Type B pancreatic cell (in vitro differentiated cells): Measurements from ENCODE around the gene CFAP57. TPM values are rescaled to one million over a fixed set of nuclear protein-coding genes. Genes with fewer than 3 reads are reported as not detected.

ENCODE experiments used
- DNase-seq: peaks from one replicate; pipeline ENCODE4 v3.0.0; 2021; ENCODE audit warnings: mixed read lengths; ENCODE audit not compliant: unreplicated experiment; ENCODE audit errors: extremely low spot score
- H3K27ac Mint-ChIP-seq: 2 replicates; pipeline ENCODE4 v1.8.0; 2021; ENCODE audit warnings: mild to moderate bottlenecking, mixed read lengths
- H3K27me3 Mint-ChIP-seq: 2 replicates; pipeline ENCODE4 v1.8.0; 2021; ENCODE audit warnings: mixed read lengths
- H3K36me3 Mint-ChIP-seq: 2 replicates; pipeline ENCODE4 v1.8.0; 2021; ENCODE audit warnings: mixed read lengths
- H3K4me1 Mint-ChIP-seq: one replicate; pipeline ENCODE4 v1.8.0; 2021; ENCODE audit warnings: mixed read lengths; ENCODE audit not compliant: unreplicated experiment
- H3K4me3 Mint-ChIP-seq: 2 replicates; pipeline ENCODE4 v1.8.0; 2021; ENCODE audit warnings: mild to moderate bottlenecking, mixed read lengths
- H3K9me3 Mint-ChIP-seq: 2 replicates; pipeline ENCODE4 v1.8.0; 2021; ENCODE audit warnings: mixed read lengths
- CTCF ChIP-seq: fragments of 200-600 bp; sonication (generic); conservative IDR thresholded peaks from 2 replicates; pipeline ENCODE4 v1.5.0; 2021; ENCODE audit warnings: antibody characterized with exemption, mild to moderate bottlenecking
- total RNA-seq: library from RNA; stranded (reverse); gene quantifications from 2 replicates; pipeline ENCODE4 v1.2.1, GENCODE V29; 2021; ENCODE audit warnings: low replicate concordance

Gene CFAP57
- total RNA-seq, 1 donor from 2014 or later, result 1.8 TPM

DNA sequence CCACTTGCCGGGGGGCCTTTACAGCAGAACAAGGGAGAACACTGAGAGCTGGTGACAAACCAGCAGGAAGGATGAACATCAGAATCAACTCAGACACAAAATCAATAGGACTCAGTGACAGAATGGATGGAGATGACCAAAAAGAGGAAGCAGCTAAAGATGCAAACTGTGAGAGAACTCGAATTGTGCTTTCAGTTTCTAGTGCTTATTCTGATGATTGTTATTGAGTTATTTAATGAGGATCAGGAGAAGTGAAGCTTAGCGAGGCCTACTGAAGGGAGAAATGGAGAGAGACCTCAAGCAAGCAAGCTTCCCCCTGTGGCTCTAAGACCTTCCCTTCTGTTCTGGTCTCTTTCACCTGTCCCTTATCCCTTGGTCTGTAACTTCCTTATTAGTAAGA lies 67.4 kb downstream of the CFAP57 start:
- Mint-ChIP-seq H3K36me3 (no peaks in the 10 kb centered on the region), H3K27ac (no peak overlapping the region), H3K9me3 (peaks cover 4% of the 10 kb centered on the region), H3K4me1 (no peaks in the 10 kb centered on the region), H3K4me3 (no peak overlapping the region), H3K27me3 (no peaks in the 10 kb centered on the region)
- DNase-seq, result no peak
- no peak for TF ChIP-seq CTCF

GRCh38 chr1:43241413-43241836 lies 69.3 kb downstream of the CFAP57 start:
- no peaks in the 10 kb centered on the region for H3K36me3 Mint-ChIP-seq
- no peak for DNase-seq
- H3K4me3 Mint-ChIP-seq, result no peak overlapping the region
- H3K27me3 Mint-ChIP-seq, result no peaks in the 10 kb centered on the region
- no peak for TF ChIP-seq CTCF
- peaks cover 4% of the 10 kb centered on the region for H3K9me3 Mint-ChIP-seq
- no peak overlapping the region for H3K27ac Mint-ChIP-seq
- no peaks in the 10 kb centered on the region for H3K4me1 Mint-ChIP-seq

GRCh38 chr1:43243299-43243698 lies 71.2 kb downstream of the CFAP57 start:
- no peaks in the 10 kb centered on the region for H3K4me1 Mint-ChIP-seq
- DNase-seq, result no peak
- H3K36me3 Mint-ChIP-seq, result peaks cover 5% of the 10 kb centered on the region
- H3K4me3 Mint-ChIP-seq, result no peak overlapping the region
- H3K9me3 Mint-ChIP-seq, result peaks cover 4% of the 10 kb centered on the region
- TF ChIP-seq CTCF, result no peak
- no peaks in the 10 kb centered on the region for H3K27me3 Mint-ChIP-seq
- H3K27ac Mint-ChIP-seq, result no peak overlapping the region

DNA sequence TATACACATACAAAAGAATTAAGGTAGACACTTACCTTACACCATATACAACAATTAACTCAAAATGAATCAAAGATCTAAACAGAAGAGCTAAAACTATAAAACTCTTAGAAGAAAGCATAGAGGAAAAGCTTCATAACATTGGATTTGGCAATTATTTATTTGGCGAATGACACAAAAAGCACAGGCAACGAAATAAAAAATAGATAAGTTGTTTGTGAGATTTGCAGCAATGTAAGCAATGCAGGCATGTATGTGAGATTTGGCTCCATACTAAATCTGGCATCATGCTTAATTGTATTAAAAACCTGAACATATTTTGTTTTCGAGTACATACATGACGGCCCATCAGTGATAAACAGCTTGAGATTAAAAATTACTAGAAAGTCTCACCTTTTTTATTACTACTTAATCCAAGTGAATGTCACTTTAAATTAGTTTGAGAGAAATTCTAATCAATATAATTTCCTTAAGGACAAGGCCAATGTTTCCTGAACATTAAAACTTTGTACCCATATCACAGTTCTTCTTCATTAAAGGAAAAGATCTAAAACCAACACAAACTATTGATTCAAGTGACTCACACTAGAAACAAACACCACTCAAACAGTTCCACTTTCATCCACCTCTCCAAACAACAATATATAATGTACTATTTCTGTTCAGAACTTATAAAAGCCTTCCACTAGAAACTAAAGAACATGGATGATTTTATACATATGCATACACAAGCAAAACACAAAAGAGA lies 74.5 kb downstream of the CFAP57 start:
- Mint-ChIP-seq H3K27me3 (no peaks in the 10 kb centered on the region), H3K9me3 (no peaks in the 10 kb centered on the region), H3K4me1 (no peaks in the 10 kb centered on the region), H3K4me3 (no peak overlapping the region), H3K36me3 (peaks cover 5% of the 10 kb centered on the region), H3K27ac (no peak overlapping the region)
- TF ChIP-seq CTCF, result no peak
- no peak for DNase-seq

GRCh38 chr1:43247256-43247921 lies 75.3 kb downstream of the CFAP57 start:
- peaks cover 5% of the 10 kb centered on the region for H3K36me3 Mint-ChIP-seq
- H3K27me3 Mint-ChIP-seq, result no peaks in the 10 kb centered on the region
- no peaks in the 10 kb centered on the region for H3K4me1 Mint-ChIP-seq
- no peak for TF ChIP-seq CTCF
- no peak for DNase-seq
- H3K27ac Mint-ChIP-seq, result no peak overlapping the region
- no peaks in the 10 kb centered on the region for H3K9me3 Mint-ChIP-seq
- no peak overlapping the region for H3K4me3 Mint-ChIP-seq
